NCI-H510A (cell line): ENCODE data around the gene URB1.
"Not testable (repeated sequence)": the region's sequence is repeated elsewhere in the genome, so short reads cannot be mapped to it uniquely, and the experiment has no call there.

Experiments used
- DNase-seq: peaks from one replicate; lab custom pipeline; 2025; lab: John Stamatoyannopoulos, UW

The URB1 gene, protein sequence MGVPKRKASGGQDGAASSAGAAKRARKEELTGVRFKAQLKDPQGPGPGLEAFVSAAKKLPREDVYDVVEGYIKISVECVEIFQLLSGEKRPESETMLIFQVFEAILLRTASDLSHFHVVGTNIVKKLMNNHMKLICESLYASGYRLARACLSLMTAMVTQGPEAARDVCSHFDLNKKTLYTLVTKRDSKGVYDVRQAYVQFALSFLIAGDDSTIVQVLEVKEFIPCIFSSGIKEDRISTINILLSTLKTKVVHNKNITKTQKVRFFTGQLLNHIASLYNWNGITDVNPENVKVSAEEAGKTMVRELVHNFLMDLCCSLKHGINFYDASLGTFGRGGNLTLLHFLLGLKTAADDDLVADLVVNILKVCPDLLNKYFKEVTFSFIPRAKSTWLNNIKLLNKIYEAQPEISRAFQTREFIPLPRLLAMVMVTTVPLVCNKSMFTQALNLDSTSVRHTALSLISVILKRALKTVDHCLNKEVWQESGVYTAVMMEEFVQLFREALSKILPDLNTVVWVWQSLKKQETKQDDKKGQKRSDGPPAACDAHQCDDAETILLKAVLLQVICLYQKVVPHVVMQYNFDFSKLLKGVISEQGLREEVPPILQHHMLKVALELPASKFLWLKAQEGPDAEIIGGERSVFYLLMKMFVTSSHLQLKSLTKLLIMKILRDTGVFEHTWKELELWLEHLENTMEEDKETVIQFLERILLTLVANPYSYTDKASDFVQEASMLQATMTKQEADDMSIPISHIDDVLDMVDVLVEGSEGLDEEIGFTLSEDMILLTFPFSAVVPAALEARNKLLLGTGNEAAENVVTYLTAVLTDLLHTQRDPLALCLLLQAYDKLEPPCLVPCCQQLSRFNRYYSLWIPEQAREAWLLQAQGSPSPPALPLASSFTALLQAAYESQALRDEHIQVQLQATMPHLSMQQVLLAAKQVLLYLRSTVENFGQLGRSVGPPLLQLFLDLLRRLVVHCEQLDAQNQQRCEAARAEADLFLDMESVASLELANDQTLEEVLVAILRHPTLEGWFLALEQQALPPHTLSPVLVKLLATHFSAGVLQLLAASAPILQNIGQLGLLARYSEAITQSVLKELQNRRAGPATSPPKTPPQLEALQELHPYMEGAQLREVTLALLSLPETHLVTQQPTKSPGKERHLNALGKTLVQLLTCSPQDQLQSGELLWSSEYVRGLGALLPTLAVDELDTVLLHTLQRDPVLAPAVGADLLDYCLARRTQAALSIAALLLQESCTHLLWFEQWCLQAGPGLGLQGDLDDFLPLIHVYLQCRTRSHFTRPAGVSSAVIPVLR (N-terminal part only)

DNA sequence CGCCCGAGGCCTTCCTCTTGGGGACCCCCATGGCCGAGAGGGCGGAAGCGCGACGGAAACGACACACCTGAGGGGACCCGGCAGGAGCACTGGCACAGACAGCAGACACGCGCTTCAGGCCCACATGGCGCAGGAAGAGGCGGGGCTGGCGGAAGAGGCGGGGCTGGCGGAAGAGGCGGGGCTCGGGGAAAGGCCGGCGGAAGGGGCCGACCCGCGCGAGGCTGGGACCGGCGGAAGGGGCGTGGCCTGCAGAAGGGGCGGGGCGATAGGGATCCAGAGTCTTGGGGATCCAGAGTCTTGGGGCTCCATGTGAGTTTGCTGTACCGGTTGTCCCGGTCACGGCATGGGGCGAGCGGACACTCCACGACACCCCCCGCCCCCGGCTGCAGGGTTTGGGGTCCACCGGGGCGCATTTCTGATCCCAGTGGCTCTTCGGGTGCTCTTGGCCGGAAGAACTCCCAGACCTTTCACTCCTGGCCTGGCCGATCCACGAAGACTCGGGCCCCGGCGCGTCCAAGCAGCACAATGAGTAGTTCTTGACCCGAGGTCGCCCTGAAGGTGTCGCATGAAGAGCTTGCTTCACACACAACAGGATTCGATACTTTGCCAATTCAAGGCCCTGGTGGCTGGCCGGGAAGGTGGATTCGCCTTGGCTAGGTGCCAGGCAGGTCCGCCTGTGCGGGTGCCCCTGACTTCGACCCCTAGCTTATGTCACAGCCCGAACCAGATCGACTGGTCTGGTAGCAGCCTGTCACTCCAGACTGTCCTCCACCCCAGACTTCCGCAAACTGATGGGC, at the start of gene URB1:
URB1 (minus strand) TSS at position 133 of the 797 bp plus-strand sequence; CDS start at position 31, 102 bp downstream.
- DNase-seq: peak; percentile 72

DNA sequence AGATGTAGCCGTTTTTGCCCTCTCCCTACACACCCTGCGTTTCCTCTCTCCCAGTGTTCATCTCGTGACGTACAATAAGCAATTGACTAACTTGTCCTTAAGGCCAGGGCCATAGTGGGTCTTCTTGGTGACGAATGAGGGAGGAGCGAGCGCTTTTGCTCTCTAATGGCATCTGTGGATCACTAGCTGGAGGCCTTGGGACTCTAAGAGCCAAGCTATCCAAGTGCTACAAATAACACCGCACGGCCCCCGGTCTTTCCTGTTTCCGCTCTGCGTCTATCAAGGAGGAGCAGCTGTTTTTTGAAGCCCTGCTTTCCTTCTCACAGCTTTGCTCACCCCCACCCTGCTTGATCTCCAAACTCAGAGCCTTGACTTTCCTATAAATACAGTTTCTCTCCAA, 44.9 kb upstream of the URB1 start:
- DNase-seq: no peak

DNA sequence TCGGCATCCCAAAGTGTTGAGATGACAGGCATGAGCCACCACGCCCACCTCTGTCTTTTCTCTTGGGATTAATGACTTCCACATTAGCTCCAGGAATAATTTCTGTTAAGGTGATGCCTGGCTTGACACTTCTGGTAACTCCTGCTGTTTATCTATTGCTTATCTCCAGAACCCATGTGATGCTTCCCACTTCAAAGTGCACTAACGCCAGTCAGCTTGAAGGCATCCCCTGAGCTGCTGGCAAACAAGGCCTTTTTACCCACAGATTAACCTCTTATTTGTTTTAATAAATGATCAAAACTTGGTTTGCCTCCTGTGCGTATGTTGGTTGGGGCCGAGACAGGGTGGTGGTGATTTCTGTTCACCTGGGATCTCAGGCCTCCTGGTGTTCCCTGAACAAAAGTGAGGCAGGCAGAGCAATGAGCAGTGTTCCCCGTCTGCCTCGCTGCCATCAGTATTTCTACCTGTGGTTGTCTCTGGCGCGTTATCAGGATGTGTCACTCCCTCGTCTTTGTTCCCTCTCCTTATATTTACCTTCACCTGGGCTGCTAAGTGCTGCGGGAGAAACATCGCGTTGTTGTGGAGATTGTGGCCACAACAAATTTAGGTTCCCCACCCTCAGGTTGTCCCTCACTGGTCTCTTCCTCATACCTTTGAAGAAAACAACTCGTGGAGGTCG, 40.3 kb upstream of the URB1 start:
- not testable (repeated sequence) for DNase-seq

DNA sequence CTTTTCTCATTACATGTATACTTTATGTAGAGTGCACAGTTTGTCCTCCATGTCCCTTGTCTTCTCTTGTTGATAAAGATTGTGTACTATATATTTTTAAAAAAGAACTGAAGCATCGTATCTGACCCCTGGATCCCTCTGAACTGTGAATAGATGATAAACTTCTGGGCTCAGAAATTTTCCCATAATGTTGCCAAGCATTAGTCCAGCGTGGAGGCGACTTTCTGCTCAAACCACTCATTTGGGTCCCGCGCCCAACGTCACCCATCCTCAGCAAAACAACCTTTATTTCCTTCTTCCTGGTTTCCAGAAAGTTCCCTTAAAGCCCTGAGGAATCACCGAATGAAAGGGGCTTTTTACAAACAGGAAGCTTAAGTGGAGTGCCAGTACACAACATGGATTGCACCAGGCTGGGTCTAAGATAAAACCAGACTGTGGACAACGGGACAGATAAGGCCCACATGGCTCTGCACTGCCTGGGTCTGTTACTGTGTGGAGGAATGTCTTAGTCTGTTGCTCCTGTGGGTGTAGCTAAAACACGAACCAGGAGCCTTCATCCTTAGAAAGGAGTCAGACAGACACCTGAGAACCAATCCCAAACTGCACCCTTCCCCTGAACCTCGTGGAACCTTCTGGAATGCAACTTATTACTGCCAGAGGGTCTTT, 35.3 kb upstream of the URB1 start:
- no peak for DNase-seq

DNA sequence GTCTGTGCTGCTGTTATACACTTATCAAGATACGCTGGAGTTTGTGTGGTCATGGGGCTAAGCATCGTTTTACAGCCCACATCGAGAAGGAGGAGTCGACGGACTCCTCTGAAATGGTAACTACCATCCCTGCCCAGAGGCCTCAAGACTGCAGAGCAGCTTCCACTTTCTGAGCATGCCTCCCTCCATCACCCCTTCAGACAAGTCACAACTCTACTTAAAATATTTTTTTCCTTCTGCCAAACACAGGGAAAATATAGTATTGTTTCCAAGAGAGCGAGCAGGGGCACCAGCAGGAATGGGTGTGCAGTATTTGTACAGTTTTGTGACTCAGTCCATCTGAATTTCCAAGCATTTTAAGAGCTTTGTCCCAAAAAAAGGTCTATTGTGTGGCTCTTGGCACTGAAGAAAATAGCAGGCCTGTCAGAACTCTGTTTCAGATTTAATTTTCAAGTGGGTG, 33.8 kb upstream of the URB1 start:
- no peak for DNase-seq

DNA sequence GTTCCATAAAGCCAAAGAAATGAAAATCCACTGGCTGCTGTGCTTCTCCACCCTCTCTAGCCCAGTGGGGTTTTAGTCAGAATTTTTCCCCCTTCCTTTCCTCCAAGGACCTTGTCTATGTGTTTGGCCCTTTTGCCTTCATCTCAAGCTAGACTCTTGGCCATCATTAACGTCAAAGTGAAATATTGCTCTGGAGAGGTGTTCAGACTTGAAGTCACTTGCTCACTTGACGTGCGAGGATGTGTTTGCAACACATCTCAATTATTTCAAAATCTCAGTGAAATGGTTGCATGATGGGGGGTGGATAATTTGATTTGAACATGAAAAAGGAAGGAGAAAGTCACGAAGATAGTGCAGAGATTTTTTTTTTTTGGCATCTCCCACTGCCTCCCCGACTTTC, 33.3 kb upstream of the URB1 start:
- no peak for DNase-seq

DNA sequence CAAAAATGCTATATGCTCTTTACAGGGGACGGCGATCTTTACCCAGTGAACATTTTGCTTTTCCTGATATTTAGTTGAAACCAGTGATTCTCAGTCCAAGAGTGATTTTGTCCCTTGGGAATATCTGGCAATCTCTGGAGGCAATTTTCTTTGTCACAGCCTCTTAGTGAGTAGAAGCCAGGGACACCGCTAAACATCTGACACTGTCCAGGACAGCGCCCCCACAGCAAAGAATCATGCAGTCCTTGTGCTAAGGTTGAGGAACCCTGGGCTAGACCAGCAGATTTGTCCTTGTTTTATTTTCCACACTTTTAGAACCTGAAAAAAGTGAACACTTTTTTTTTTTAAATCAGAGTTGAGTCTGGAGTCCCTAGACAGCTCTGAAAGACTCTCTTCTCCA, 32.8 kb upstream of the URB1 start:
- no peak for DNase-seq

DNA sequence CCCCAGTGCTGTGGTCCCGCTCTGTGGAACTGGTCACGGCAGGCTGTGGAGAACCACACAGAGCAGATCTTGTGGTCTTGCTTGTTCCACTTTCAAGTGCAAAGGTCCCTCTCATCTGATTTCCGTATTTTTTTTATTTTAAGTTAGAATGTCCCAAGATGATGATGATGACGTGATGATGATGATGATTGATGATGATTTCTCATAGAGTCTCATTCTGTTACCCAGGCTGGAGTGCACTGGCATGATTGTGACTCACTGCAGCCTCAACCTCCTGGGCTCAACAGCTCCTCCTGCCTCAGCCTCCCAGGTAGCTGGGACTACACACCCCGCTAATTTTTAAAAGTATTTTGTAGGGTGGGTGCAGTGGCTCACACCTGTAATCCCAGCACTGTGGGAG, 31.9 kb upstream of the URB1 start:
- no peak for DNase-seq

DNA sequence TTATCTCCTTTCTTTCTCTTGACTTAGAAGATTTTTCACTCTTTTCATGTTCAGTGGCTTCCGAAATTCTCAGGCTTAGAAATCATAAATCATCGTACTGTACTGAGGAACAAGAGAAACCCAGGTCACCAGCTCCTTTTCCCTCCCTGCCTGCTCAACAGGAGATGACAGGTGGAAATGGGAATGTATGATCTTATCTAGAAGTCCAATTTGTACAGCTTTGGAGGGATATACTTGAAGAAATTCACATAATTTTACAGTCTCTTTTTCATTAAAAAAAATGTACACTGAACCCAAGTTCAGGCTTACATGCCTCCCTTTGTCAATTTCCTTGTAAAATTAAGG, 31.4 kb upstream of the URB1 start:
- no peak for DNase-seq

DNA sequence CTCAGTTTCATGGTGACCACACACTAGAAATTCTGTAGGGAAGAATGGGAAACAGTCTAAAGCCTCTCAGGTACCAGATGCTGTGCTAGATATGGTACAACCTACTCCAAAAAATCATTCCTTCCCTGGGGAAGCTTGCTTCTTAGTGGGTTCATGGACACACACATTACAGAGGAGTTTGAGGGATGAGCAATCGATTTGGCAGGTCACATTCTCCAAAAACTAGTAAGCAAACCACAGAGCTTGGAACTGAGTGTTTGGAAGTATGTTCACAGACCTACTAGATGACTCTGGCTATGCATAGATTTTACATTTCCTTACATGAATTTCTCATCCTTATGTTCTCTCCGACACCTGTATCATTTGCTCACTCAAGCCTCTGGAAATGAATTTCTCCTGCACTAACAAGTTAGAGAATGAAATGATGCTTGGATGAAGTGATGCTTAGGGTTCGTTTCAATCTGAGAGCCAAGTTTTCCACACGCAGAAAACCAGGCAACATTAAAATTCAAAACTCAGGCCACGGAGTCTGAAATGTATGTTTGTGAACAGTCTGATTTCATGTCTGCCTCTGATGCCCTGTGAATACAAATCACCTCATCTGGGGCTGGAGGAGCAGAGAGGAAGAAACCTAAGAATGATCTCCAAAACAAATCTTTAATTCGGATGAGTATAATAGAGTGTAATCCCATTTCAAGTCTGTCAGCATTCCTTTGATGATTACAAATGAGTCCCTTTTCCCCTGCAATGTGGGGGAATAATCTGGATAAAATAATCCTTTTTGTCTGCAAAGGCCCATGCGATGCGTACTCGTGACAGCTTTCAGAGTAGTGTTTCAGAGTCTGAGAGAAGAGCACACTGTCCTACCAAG, 30.7 kb upstream of the URB1 start:
- no peak for DNase-seq

DNA sequence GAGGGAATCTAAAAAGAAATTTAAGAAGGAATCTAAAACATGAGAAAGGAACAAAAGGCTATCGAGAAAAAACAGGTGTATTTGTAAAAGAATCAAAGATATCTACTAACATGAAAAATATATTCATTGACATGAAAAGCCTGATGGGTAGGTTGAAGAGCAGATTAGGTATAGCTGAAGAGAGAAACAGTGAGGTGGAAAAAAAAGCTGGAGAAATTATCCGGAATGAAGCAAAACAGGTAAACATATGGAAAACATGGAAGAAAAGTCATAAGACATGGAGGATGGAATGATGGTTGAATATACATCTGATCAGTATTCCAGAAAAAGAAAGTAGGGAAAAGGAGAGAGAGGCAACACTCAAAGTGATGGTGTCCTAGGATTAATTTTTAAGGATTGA, 29.3 kb upstream of the URB1 start:
- DNase-seq: no peak

DNA sequence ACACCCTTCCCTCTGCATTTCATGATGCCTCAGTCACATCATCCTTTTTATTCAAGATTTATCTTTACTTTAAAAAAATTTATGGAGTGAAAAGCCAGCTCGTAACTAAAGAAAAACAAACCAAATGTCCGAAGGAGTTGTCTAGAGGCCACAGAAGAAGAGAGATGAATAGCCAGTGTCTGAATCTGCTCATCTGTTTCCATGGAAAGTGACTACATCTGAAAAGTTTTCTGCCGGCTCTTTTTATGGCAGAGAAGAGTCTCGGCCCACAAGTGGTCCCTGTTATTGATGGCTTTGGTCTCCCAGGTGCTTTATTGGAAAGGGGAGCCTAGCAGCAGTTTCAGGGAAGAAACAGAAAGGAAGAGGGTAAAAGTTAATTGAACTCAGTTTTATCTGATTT, 25.3 kb upstream of the URB1 start:
- DNase-seq: no peak

DNA sequence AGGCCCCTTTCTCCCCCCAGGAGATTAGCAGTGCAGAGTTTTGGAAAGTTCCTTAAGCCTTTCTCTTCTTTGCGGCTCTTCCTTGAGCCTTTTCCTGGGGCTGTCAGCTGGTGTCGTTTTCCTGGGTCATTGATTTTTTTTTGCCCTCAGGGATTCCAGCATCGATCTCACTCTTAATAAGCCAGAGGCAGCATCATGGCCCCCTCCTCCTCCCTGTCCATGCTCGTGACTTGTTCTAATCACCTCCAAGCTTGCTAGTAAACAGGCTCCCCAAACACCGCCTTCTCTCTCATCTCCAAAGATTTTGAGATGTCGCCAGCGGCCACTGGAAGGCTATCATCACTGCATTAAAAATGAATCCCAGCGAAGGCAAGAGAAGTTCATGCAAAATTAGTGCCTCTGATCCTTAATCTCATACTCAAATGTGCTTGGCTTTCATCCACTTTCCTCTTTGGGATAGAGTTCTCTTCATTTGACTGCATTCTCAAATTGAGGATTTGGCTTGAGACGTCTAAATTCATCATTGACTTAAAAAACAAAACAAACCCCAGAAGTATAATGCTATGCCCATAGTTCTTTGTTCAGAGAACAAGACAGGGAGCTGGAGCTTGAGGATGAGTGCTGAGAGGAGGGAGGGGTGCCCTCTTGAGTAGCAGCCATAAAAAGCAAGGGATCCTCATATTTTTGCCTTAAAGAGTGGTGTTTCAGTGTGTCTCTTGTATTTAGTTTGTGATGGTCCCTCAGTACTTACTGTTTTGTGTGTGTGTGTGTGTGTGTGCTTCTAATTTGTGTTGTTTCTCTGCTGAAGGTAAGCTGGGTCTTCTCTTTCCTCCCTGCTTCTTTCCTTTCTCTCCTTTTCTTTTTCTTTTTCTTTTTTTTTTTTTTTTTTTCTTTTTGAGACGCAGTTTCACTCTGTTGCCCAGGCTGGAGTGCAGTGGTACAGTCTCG, 22.9 kb upstream of the URB1 start:
- no peak for DNase-seq

DNA sequence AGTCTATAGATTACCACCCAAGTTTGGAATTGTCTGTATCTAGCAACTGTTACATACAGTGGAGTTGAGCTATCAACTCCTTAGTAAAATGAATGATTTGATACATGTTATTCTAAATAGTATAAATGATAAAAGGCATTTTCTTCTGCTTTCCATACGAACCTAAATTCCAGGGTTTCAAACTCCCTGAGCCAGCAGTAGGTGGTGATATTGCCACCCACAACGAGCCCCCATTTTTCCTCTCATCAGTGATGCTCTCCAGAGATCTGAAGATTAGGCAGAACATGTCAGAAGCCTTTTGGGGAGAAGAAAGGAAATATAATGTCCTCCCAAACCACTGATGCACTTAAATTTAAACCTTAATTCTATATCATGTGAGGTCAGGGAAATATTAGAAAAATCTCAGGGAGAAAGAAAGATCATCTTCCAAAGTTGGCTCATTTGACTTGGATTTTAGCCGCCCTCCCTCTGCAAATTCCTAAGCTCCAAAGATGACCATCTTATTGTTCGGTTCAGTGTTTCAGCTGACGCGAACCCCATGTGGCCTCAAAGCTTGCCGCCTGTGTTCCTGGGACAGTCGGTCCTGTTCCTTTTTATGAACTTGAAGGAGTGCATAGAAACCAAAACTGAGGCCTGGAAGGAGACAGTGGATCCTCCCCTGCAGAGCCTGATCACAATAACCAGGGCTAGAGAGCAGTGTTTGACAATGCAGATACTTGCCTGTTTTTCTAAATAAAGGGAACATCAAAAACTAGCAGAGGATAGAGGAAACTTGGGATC, 22.0 kb upstream of the URB1 start:
- no peak for DNase-seq

DNA sequence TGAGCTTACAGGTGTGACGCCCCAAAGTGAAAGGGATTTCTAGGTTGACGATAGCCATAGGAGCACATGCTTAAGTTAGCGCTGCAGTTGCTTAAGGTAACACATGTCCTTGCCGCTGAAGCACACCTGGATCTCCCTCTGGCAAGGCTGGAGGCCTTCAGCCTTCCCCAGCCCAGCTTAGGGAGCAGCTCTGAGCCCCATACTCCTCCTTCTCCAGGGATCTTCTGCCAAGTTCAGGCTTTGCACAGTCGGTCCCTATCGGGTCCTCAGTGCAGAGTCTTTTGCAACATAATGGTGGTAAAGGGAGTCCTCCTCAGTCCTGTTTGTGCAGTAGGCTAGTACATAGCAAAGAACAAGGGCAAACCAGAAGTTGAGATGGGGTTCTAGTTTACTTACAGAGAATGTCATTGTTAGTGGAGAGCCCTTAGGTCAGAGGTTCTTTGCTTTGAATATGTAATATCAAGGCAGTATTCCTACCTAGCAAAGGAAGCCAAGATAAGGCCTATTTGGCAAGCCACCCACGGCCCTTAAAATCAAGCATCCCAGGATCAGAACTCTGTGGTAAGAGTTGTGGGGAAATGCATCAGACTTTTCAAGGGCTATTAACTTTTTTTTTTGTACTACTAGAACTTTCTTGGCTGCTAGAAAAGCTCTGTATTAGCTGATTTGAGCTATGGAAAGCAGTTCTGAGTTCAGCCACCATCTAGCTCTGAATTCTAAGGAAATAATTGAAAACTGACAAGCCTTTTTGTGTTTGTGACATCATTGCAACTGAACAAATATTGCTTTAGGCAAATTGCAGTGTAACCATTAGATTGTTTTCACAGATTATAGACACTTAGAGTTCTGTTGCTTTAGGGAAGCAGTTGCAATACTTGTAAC, 21.1 kb upstream of the URB1 start:
- no peak for DNase-seq

DNA sequence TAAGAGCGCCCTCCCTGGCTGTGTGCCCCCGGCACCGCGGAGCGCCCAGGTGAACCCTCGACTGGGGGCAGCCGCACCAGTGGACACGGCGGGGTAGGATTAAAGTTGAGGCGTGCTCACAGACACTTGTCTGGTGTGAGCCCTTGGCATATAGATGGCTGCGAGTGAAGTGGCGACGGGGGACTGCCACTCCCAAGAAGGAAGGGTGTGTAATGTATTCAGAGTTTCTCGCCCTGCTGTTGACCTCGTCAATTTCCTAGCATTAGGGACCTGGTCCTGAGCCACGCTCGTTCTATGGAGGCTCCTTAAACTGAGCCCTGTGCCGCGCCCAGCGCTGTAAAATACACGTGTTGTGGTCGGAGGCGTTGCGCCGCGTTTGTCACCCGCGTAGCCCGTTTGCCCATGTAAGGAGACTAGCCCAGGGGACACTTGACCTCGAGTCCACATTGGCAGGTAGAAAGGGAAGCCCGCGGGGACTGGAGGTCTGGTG, 20.2 kb upstream of the URB1 start:
- DNase-seq: no peak
